GM13976 (cell line): ENCODE measurements around the gene AUTS2.

Experiments used
- DNase-seq: peaks from one replicate; pipeline ENCODE4 v3.0.0; 2012; ENCODE audit warnings: low spot score
- CTCF ChIP-seq: IDR thresholded peaks from 2 replicates; pipeline ENCODE4 v1.5.1; 2012; ENCODE audit warnings: borderline replicate concordance, mild to moderate bottlenecking; ENCODE audit not compliant: insufficient read depth; ENCODE audit errors: extremely low read depth, missing control alignments, control extremely low read depth
- in situ Hi-C: fragments of 300-500 bp; cut with MboI; formaldehyde crosslinking; loops from one replicate; pipeline ENCODE4 v1.12.0; 2022; ENCODE audit warnings: low sequenced_read_pairs, mixed read lengths, inconsistent platforms; ENCODE audit not compliant: unreplicated experiment

AUTS2 gene

GRCh38 chr7:69620650-69621049, 22.4 kb downstream of the AUTS2 start:
- no peak for DNase-seq
- in situ Hi-C loops = no loop called here
- TF ChIP-seq CTCF = no peak

GRCh38 chr7:69622014-69622835, 23.9 kb downstream of the AUTS2 start:
- in situ Hi-C loops = no loop called here
- DNase-seq = no peak
- no peak for TF ChIP-seq CTCF

- no peak for DNase-seq
- no peak for TF ChIP-seq CTCF
- in situ Hi-C loops = no loop called here
Measured at GRCh38 chr7:69622960-69623359, 24.7 kb downstream of the AUTS2 start.

- DNase-seq = no peak
- TF ChIP-seq CTCF = no peak
- in situ Hi-C loops = no loop called here
Measured at GRCh38 chr7:69624435-69625230, 26.4 kb downstream of the AUTS2 start.

GRCh38 chr7:69625238-69625637, 27.0 kb downstream of the AUTS2 start:
- no peak for TF ChIP-seq CTCF
- in situ Hi-C loops = no loop called here
- no peak for DNase-seq

- DNase-seq = no peak
- in situ Hi-C loops = no loop called here
- no peak for TF ChIP-seq CTCF
Measured at GRCh38 chr7:69625798-69626197, 27.5 kb downstream of the AUTS2 start.
